Peyer's patch (tissue), 4 donors: Measurements from ENCODE around the gene PQBP1. TPM values are rescaled to one million over a fixed set of nuclear protein-coding genes. Genes with fewer than 3 reads are reported as not detected.
"Not testable (repeated sequence)": the region's sequence is repeated elsewhere in the genome, so short reads cannot be mapped to it uniquely, and the experiment has no call there.

ENCODE experiments used
- DNase-seq, 3 donors: peaks; one replicate each; pipeline ENCODE4 v3.0.0-alpha.2; 2017 to 2019
- H3K27ac ChIP-seq, 4 donors: fragments of 200-600 bp; sonication (generic); one replicate each; pipeline ENCODE4 v1.5.1; 2016 to 2019
- H3K27me3 ChIP-seq, 2 donors: fragments of 200-600 bp; sonication (generic); one replicate each; pipeline ENCODE4 v1.5.1; 2019
- H3K36me3 ChIP-seq, 3 donors: fragments of 200-600 bp; sonication (generic); one replicate each; pipeline ENCODE4 v1.5.1; 2016 to 2019
- H3K4me1 ChIP-seq, 4 donors: fragments of 200-600 bp; sonication (generic); one replicate each; pipeline ENCODE4 v1.5.1; 2016 to 2019
- H3K4me3 ChIP-seq, 4 donors: fragments of 200-600 bp; sonication (generic); 1 replicate in 3 of 4; 2 replicates in 1 of 4; pipeline ENCODE4 v1.5.1; 2016 to 2019; ENCODE audit warnings: mild to moderate bottlenecking in 1 of 4
- H3K9me3 ChIP-seq, 4 donors: fragments of 200-600 bp; sonication (generic); one replicate each; pipeline ENCODE4 v1.5.1; 2016 to 2019; ENCODE audit warnings: mild to moderate bottlenecking in 1 of 4
- CTCF ChIP-seq, 6 experiments: fragments of 450-650 bp in 4 of 6; fragments of 200-600 bp in 2 of 6; sonication (generic) in 1 of 6; IDR thresholded peaks; one replicate each; pipeline ENCODE4 v1.5.1; 2017 to 2019; ENCODE audit warnings: antibody characterized with exemption in 6 of 6, mild to moderate bottlenecking in 3 of 6, moderate library complexity in 1 of 6
- POLR2A ChIP-seq, 2 donors: fragments of 450-650 bp; IDR thresholded peaks; one replicate each; pipeline ENCODE4 v1.5.1; 2017; ENCODE audit warnings: antibody characterized with exemption in 2 of 2, mild to moderate bottlenecking in 2 of 2, moderate library complexity in 2 of 2
- total RNA-seq, 4 donors: library from RNA; depleted of rRNA; stranded (reverse); fragments of >200 nt; gene quantifications; one replicate each; pipeline ENCODE4 v1.1.0, GENCODE V29; 2016

PQBP1 gene
- total RNA-seq, 4 donors from 2014 or later = 63.3 to 86.6 (median 70.1) TPM

DNA sequence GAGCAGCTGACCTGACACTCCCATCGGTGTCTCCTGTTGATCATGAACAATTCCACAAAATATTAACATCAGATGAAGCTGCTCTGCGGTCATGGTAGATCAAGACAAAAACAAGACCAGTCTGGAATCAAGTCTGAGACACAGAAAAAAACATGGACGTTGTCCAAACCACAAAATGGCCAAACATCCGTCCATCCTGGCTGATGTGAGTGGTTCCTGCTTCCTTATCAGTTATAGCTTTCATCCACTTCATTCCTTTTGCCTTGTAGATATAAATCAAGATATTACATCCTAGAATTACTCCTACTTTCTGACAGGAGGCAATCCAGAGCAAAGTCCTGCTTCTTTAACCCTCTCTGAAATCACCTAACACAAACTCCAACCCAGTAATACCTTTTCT lies 33.5 kb upstream of the PQBP1 start:
- Histone ChIP-seq H3K4me3 (no peak overlapping the region), H3K9me3 (no peaks in the 10 kb centered on the region), H3K4me1 (no peaks in the 10 kb centered on the region), H3K27me3 (no peaks in the 10 kb centered on the region), H3K27ac (no peak overlapping the region), H3K36me3 (no peaks in the 10 kb centered on the region)
- no peak for DNase-seq
- TF ChIP-seq POLR2A (IDR thresholded peaks at IDR 0.05) (no peak), CTCF (IDR thresholded peaks at IDR 0.05) (no peak)

- H3K4me3 ChIP-seq, H3K27me3 ChIP-seq, H3K9me3 ChIP-seq, DNase-seq, H3K36me3 ChIP-seq, H3K4me1 ChIP-seq, H3K27ac ChIP-seq: not testable (repeated sequence)
Measured at GRCh38 chrX:48872017-48872416, 25.7 kb upstream of the PQBP1 start.

DNA sequence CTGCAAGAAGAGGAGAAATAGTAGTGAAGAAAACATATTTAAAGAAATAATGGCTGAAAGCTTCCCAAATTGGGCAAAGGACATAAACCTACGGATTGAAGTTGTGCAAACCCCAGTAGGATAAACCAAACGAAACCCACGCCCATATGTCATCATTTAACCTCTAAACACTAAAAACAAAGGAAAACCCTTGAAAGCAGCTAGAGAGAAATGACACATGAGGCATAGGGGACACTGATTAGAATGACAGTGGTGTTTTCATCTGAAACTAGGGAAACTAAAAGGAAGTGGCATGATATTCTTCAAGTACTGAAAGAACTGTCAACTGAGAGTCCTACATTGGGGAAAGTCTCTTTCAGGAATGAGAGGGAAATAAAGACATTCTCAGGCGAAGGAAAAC lies 20.8 kb upstream of the PQBP1 start:
- H3K36me3 ChIP-seq, H3K27me3 ChIP-seq, DNase-seq, H3K4me3 ChIP-seq, H3K4me1 ChIP-seq, H3K27ac ChIP-seq, H3K9me3 ChIP-seq: not testable (repeated sequence)

- no peak for DNase-seq
- Histone ChIP-seq H3K36me3 (no peaks in the 10 kb centered on the region), H3K9me3 (no peaks in the 10 kb centered on the region), H3K27me3 (no peaks in the 10 kb centered on the region), H3K4me3 (no peak overlapping the region), H3K27ac (no peak overlapping the region), H3K4me1 (no peaks in the 10 kb centered on the region)
- TF ChIP-seq CTCF (IDR thresholded peaks at IDR 0.05) = no peak
- no peak for TF ChIP-seq POLR2A (IDR thresholded peaks at IDR 0.05)
Measured at GRCh38 chrX:48883729-48884128, 14.0 kb upstream of the PQBP1 start.

DNA sequence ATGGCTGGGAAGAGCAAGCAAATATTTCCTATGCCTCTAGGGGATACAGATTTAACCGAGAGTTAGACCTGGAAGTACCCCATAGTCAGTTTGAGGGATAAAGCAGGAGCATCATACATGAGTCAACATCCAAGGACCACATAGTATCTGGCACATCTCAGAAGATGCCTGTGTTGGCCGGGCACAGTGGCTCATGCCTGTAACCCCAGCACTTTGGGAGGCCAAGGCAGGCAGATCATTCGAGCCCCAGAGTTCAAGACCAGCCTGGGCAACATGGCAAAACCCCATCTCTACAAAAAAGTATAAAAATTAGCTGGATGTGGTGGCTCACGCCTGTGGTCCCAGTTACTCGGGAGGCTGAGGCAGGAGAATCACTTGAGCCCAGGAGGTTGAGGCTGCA lies 11.1 kb upstream of the PQBP1 start:
- not testable (repeated sequence) for H3K4me1 ChIP-seq, H3K36me3 ChIP-seq, H3K4me3 ChIP-seq, H3K27ac ChIP-seq, H3K9me3 ChIP-seq, DNase-seq, H3K27me3 ChIP-seq

GRCh38 chrX:48890296-48890925 lies 7.3 kb upstream of the PQBP1 start:
- Histone ChIP-seq H3K27ac (peak overlapping the region in 3 of 4 donors; percentile 76 to 85 (median 83)), H3K4me1 (no peaks in the 10 kb centered on the region), H3K27me3 (no peaks in the 10 kb centered on the region), H3K36me3 (peaks cover 0 to 14% (median 0%) of the 10 kb centered on the region in 3 donors), H3K4me3 (peak overlapping the region; percentile 59 to 82 (median 66)), H3K9me3 (no peaks in the 10 kb centered on the region)
- TF ChIP-seq CTCF (IDR thresholded peaks at IDR 0.05) = no peak
- no peak for TF ChIP-seq POLR2A (IDR thresholded peaks at IDR 0.05)
- peak in 1 of 3 donors; percentile 6 for DNase-seq

GRCh38 chrX:48890934-48891401 lies 6.8 kb upstream of the PQBP1 start:
- H3K27me3 ChIP-seq = no peaks in the 10 kb centered on the region
- DNase-seq = peak in 1 of 3 donors; percentile 20
- H3K27ac ChIP-seq = peak overlapping the region; percentile 76 to 85 (median 80)
- TF ChIP-seq CTCF (IDR thresholded peaks at IDR 0.05) (no peak), POLR2A (IDR thresholded peaks at IDR 0.05) (no peak)
- no peaks in the 10 kb centered on the region for H3K9me3 ChIP-seq
- peak overlapping the region; percentile 59 to 82 (median 66) for H3K4me3 ChIP-seq
- H3K36me3 ChIP-seq = peaks cover 0 to 14% (median 0%) of the 10 kb centered on the region in 3 donors
- H3K4me1 ChIP-seq = no peaks in the 10 kb centered on the region
